Stimulated activated CD8-positive, alpha-beta memory T cell treated with anti-CD3 and anti-CD28 coated beads, Interleukin-4, amount 100 ng/mL, for 1 hour (primary cell): ENCODE data around the gene TOLLIP.

Source experiments
- DNase-seq, 2 donors: peaks; one replicate each; pipeline ENCODE4 v3.0.0-alpha.2; 2020; ENCODE audit warnings: low read depth in 2 of 2, low spot score in 1 of 2

The TOLLIP gene

GRCh38 chr11:1299621-1300020, 9.8 kb downstream of the TOLLIP start:
- no peak for DNase-seq

- DNase-seq: no peak
Observed at GRCh38 chr11:1298695-1299492, 10.5 kb downstream of the TOLLIP start.

- no peak for DNase-seq
Observed at GRCh38 chr11:1297576-1298473, 11.6 kb downstream of the TOLLIP start.

GRCh38 chr11:1297011-1297575, 12.3 kb downstream of the TOLLIP start:
- no peak for DNase-seq

GRCh38 chr11:1296287-1296686, 13.1 kb downstream of the TOLLIP start:
- no peak for DNase-seq

GRCh38 chr11:1295591-1295990, 13.8 kb downstream of the TOLLIP start:
- DNase-seq: no peak

- no peak for DNase-seq
Observed at GRCh38 chr11:1295086-1295485, 14.3 kb downstream of the TOLLIP start.

- DNase-seq: no peak
Observed at GRCh38 chr11:1293619-1294015, 15.8 kb downstream of the TOLLIP start.

GRCh38 chr11:1292644-1293618, 16.5 kb downstream of the TOLLIP start:
- DNase-seq: no peak

GRCh38 chr11:1292018-1292643, 17.3 kb downstream of the TOLLIP start:
- no peak for DNase-seq

- DNase-seq: no peak
Observed at GRCh38 chr11:1291295-1292017, 18.0 kb downstream of the TOLLIP start.

GRCh38 chr11:1290052-1291040, 19.1 kb downstream of the TOLLIP start:
- DNase-seq: no peak

GRCh38 chr11:1289211-1289935, 20.1 kb downstream of the TOLLIP start:
- DNase-seq: no peak

GRCh38 chr11:1288426-1289151, 20.8 kb downstream of the TOLLIP start:
- no peak for DNase-seq

GRCh38 chr11:1287928-1288327, 21.5 kb downstream of the TOLLIP start:
- no peak for DNase-seq

GRCh38 chr11:1285876-1286275, 23.6 kb downstream of the TOLLIP start:
- no peak for DNase-seq

GRCh38 chr11:1285316-1285744, 24.1 kb downstream of the TOLLIP start:
- no peak for DNase-seq
